H1 (cell line): Measurements from ENCODE around the gene GAMT. TPM values are rescaled to one million over a fixed set of nuclear protein-coding genes. Genes with fewer than 3 reads are reported as not detected.

Source experiments
- CTCF ChIA-PET: fragments of 300-600 bp; sonication (Branson Sonifier 250); formaldehyde crosslinking; loops from one replicate; lab custom pipeline; 2021; ENCODE audit not compliant: partially characterized antibody; lab: Charles Lee
- POLR2A ChIA-PET: fragments of 300-600 bp; sonication (Branson Sonifier 250); formaldehyde crosslinking; loops from one replicate; lab custom pipeline; 2021; ENCODE audit warnings: inconsistent platforms; ENCODE audit not compliant: partially characterized antibody; lab: Charles Lee
- DNase-seq, 2 experiments: peaks; one replicate each; pipeline versions ENCODE4 v3.0.0 to v3.0.0-alpha.2; 2010 to 2022; ENCODE audit warnings: low spot score in 2 of 2, low read depth in 1 of 2, mixed read lengths in 1 of 2
- FAIRE-seq: peaks from 2 replicates; lab custom pipeline; 2011; peaks lifted over from hg19 to GRCh38; lab: Jason Lieb, UNC
- H2AFZ ChIP-seq: 2 replicates; pipeline ENCODE4 v1.8.1; 2012; ENCODE audit warnings: low read length, inconsistent platforms
- H2AK5ac ChIP-seq: 2 replicates; pipeline ENCODE4 v1.6.1; 2013; ENCODE audit warnings: low read depth, low read length
- H2BK120ac ChIP-seq: replicated peaks from 2 replicates; pipeline ENCODE3; 2013; ENCODE audit warnings: low read depth, low read length, inconsistent platforms
- H2BK12ac ChIP-seq: 2 replicates; pipeline ENCODE4 v1.6.1; 2013; ENCODE audit warnings: low read depth, low read length
- H2BK15ac ChIP-seq: 2 replicates; pipeline ENCODE4 v1.6.1; 2013; ENCODE audit warnings: low read length
- H2BK20ac ChIP-seq: 2 replicates; pipeline ENCODE4 v1.6.1; 2013; ENCODE audit warnings: low read length
- H2BK5ac ChIP-seq: 2 replicates; pipeline ENCODE4 v1.6.1; 2013; ENCODE audit warnings: low read depth, low read length
- H3K14ac ChIP-seq: 2 replicates; pipeline ENCODE4 v1.6.1; 2013; ENCODE audit warnings: inconsistent platforms; ENCODE audit not compliant: insufficient read length
- H3K18ac ChIP-seq: 2 replicates; pipeline ENCODE4 v1.6.1; 2013; ENCODE audit warnings: low read length; ENCODE audit errors: extremely low read depth
- H3K23ac ChIP-seq: 2 replicates; pipeline ENCODE4 v1.6.1; 2013; ENCODE audit warnings: inconsistent platforms; ENCODE audit not compliant: insufficient read length
- H3K23me2 ChIP-seq: 2 replicates; pipeline ENCODE4 v1.6.1; 2013; ENCODE audit warnings: low read depth, low read length
- H3K27ac ChIP-seq: 2 replicates; pipeline ENCODE4 v1.6.1; 2011; ENCODE audit warnings: low read depth, low read length, inconsistent platforms
- H3K27me3 ChIP-seq, 4 experiments: replicated peaks in 1 of 4; 1 replicate in 1 of 4; 2 replicates in 3 of 4; pipeline versions ENCODE4 v1.6.1 to v1.8.1; 2011 to 2013; ENCODE audit warnings: low read length in 3 of 4, mild to moderate bottlenecking in 3 of 4, inconsistent platforms in 2 of 4, mixed read lengths in 2 of 4, moderate library complexity in 1 of 4; ENCODE audit not compliant: control insufficient read depth in 3 of 4, insufficient read depth in 3 of 4; ENCODE audit errors: extremely low read depth in 1 of 4
- H3K36me3 ChIP-seq, 4 experiments: 2 replicates each; pipeline versions ENCODE4 v1.6.1 to v1.8.1; 2011 to 2013; ENCODE audit warnings: mild to moderate bottlenecking in 4 of 4, low read length in 3 of 4, moderate library complexity in 2 of 4, control low read depth in 1 of 4, inconsistent platforms in 1 of 4; ENCODE audit not compliant: insufficient read depth in 4 of 4, control insufficient read depth in 2 of 4
- H3K4ac ChIP-seq: replicated peaks from 2 replicates; pipeline ENCODE3; 2013; ENCODE audit warnings: low read length, low read depth, mixed read lengths, inconsistent platforms; ENCODE audit not compliant: insufficient read length
- H3K4me1 ChIP-seq, 4 experiments: replicated peaks in 1 of 4; 1 replicate in 1 of 4; 2 replicates in 3 of 4; pipeline versions ENCODE4 v1.6.1 to v1.8.1; 2011 to 2013; ENCODE audit warnings: low read length in 3 of 4, inconsistent platforms in 2 of 4, mixed read lengths in 1 of 4; ENCODE audit not compliant: insufficient read depth in 4 of 4, control insufficient read depth in 3 of 4
- H3K4me2 ChIP-seq, 2 experiments: 2 replicates each; pipeline versions ENCODE4 v1.6.1 to v1.8.1; 2011 to 2013; ENCODE audit warnings: low read depth in 2 of 2, low read length in 2 of 2, control low read depth in 1 of 2, inconsistent platforms in 1 of 2, mild to moderate bottlenecking in 1 of 2; ENCODE audit not compliant: insufficient read depth in 1 of 2
- H3K4me3 ChIP-seq, 4 experiments: fragments of 200-600, 300-600 bp in 1 of 4; sonication (generic), shearing (Covaris generic), sonication (Bioruptor Twin) in 1 of 4; 2 replicates each; pipeline versions ENCODE4 v1.5.1 to v1.8.1; 2011 to 2016; ENCODE audit warnings: low read length in 4 of 4, low read depth in 3 of 4, control low read depth in 2 of 4, inconsistent platforms in 2 of 4, mild to moderate bottlenecking in 2 of 4, mixed read lengths in 1 of 4, moderate library complexity in 1 of 4; ENCODE audit not compliant: insufficient read depth in 2 of 4; ENCODE audit errors: extremely low read depth in 1 of 4
- H3K56ac ChIP-seq: replicated peaks from 2 replicates; pipeline ENCODE3; 2013; ENCODE audit warnings: low read depth, mild to moderate bottlenecking, mixed read lengths, low read length, inconsistent platforms; ENCODE audit not compliant: insufficient read length
- H3K79me1 ChIP-seq: 2 replicates; pipeline ENCODE4 v1.6.1; 2013; ENCODE audit warnings: low read depth, low read length, control low read depth
- H3K79me2 ChIP-seq, 2 experiments: 2 replicates each; pipeline versions ENCODE4 v1.6.1 to v1.8.1; 2012 to 2013; ENCODE audit warnings: low read length in 2 of 2, mild to moderate bottlenecking in 2 of 2, inconsistent platforms in 1 of 2; ENCODE audit not compliant: insufficient read depth in 2 of 2, control insufficient read depth in 1 of 2
- H3K9ac ChIP-seq, 4 experiments: replicated peaks in 1 of 4; 1 replicate in 1 of 4; 2 replicates in 3 of 4; pipeline versions ENCODE4 v1.6.1 to v1.8.1; 2011 to 2013; ENCODE audit warnings: low read depth in 3 of 4, low read length in 3 of 4, control low read depth in 2 of 4, mild to moderate bottlenecking in 2 of 4, moderate library complexity in 2 of 4, inconsistent platforms in 1 of 4; ENCODE audit errors: extremely low read depth in 1 of 4
- H3K9me3 ChIP-seq, 2 experiments: 2 replicates each; pipeline versions ENCODE4 v1.6.1 to v1.8.1; 2012 to 2013; ENCODE audit warnings: mild to moderate bottlenecking in 2 of 2, moderate library complexity in 2 of 2, control low read depth in 1 of 2, inconsistent platforms in 1 of 2, low read depth in 1 of 2, low read length in 1 of 2, mixed read lengths in 1 of 2; ENCODE audit not compliant: insufficient read depth in 2 of 2
- H4K20me1 ChIP-seq, 2 experiments: replicated peaks in 1 of 2; 2 replicates each; pipeline versions ENCODE3 to v1.8.1; 2011 to 2013; ENCODE audit warnings: inconsistent platforms in 2 of 2, low read length in 2 of 2, mild to moderate bottlenecking in 1 of 2; ENCODE audit not compliant: insufficient read depth in 2 of 2, control insufficient read depth in 1 of 2
- H4K5ac ChIP-seq: 2 replicates; pipeline ENCODE4 v1.6.1; 2013; ENCODE audit warnings: low read length, low read depth, mixed read lengths, inconsistent platforms; ENCODE audit not compliant: insufficient read length
- H4K8ac ChIP-seq: 2 replicates; pipeline ENCODE4 v1.8.0; 2013; ENCODE audit warnings: mild to moderate bottlenecking, moderate library complexity, low read length, inconsistent platforms; ENCODE audit not compliant: insufficient read depth; ENCODE audit errors: extremely low read depth
- H4K91ac ChIP-seq: replicated peaks from 2 replicates; pipeline ENCODE3; 2013; ENCODE audit warnings: low read length, mixed read lengths, inconsistent platforms; ENCODE audit not compliant: insufficient read length
- ASH2L ChIP-seq: fragments of 200-600, 300-600 bp; sonication (generic); IDR thresholded peaks from one replicate; pipeline ENCODE4 v1.7.1; 2017; ENCODE audit warnings: low read length
- BRCA1 ChIP-seq: IDR thresholded peaks from 2 replicates; pipeline ENCODE4 v1.6.1; 2012; ENCODE audit warnings: low read depth, low read length, improper control_type of control experiment
- CBX8 ChIP-seq: fragments of 300-800, 300-1000 bp; sonication (generic); IDR thresholded peaks from 2 replicates; pipeline ENCODE4 v1.7.1; 2016; ENCODE audit warnings: low read depth, low read length, borderline replicate concordance
- CREB1 ChIP-seq: IDR thresholded peaks from 2 replicates; pipeline ENCODE4 v1.6.1; 2012; ENCODE audit warnings: inconsistent platforms
- CTCF ChIP-seq, 3 experiments: IDR thresholded peaks; 1 replicate in 2 of 3; 2 replicates in 1 of 3; pipeline versions ENCODE4 v1.5.1 to v1.6.1; 2011; ENCODE audit warnings: low read length in 3 of 3, mild to moderate bottlenecking in 3 of 3, inconsistent platforms in 2 of 3, low read depth in 1 of 3, moderate library complexity in 1 of 3; ENCODE audit not compliant: insufficient read depth in 1 of 3; ENCODE audit errors: control extremely low read depth in 1 of 3
- FOSL1 ChIP-seq: IDR thresholded peaks from 2 replicates; pipeline ENCODE4 v1.6.1; 2011; ENCODE audit warnings: mild to moderate bottlenecking, low read depth, low read length, moderate library complexity; ENCODE audit not compliant: insufficient read depth
- JUND ChIP-seq: IDR thresholded peaks from 2 replicates; pipeline ENCODE4 v1.6.1; 2011; ENCODE audit warnings: mild to moderate bottlenecking, improper control_type of control experiment, low read length
- KDM5A ChIP-seq: fragments of 200-600 bp; IDR thresholded peaks from 2 replicates; pipeline ENCODE4 v1.7.1; 2012; ENCODE audit warnings: mild to moderate bottlenecking, low read length, inconsistent platforms, mixed read lengths
- RBBP5 ChIP-seq: IDR thresholded peaks from 2 replicates; pipeline ENCODE4 v1.7.1; 2012; ENCODE audit warnings: low read depth, mild to moderate bottlenecking, inconsistent platforms, low read length, moderate library complexity, borderline replicate concordance
- SIN3A ChIP-seq, 2 experiments: IDR thresholded peaks in 1 of 2; conservative IDR thresholded peaks in 1 of 2; 2 replicates each; pipeline ENCODE4 v1.6.1; 2011 to 2012; ENCODE audit warnings: low read length in 2 of 2, improper control_type of control experiment in 1 of 2, low read depth in 1 of 2, mild to moderate bottlenecking in 1 of 2
- SP1 ChIP-seq: IDR thresholded peaks from 2 replicates; pipeline ENCODE4 v1.6.1; 2011; ENCODE audit warnings: low read depth, low read length
- TAF1 ChIP-seq: IDR thresholded peaks from 2 replicates; pipeline ENCODE4 v1.6.1; 2011; ENCODE audit warnings: mild to moderate bottlenecking, low read depth, low read length
- WGBS, 2 experiments: shearing (Covaris generic) in 1 of 2; methylation state at CpG; one replicate each; pipeline versions ENCODE4 v1.1.6 to v1.1.7; 2013 to 2015; ENCODE audit warnings: low lambda C conversion rate in 2 of 2, mixed read lengths in 2 of 2, inconsistent platforms in 1 of 2, low coverage in 1 of 2, missing lambda C conversion rate in 1 of 2; ENCODE audit not compliant: insufficient replicate concordance in 2 of 2, insufficient coverage in 1 of 2, insufficient read length in 1 of 2; ENCODE audit errors: extremely low coverage in 1 of 2, missing lambda C conversion rate in 1 of 2; 5-methylcytosine and 5-hydroxymethylcytosine counted together
- polyA plus RNA-seq, 7 experiments: library from polyadenylated mRNA; depleted of rRNA in 3 of 7; stranded (reverse) in 5 of 7; unstranded in 2 of 7; fragments of >200 nt in 5 of 7; fragments of 200-250 nt in 2 of 7; gene quantifications; 1 replicate in 5 of 7; 2 replicates in 1 of 7; 4 replicates in 1 of 7; pipeline versions ENCODE4 v1.2.1 to v1.2.3, GENCODE V29; 2011 to 2013; ENCODE audit warnings: missing spikeins in 2 of 7, mixed read lengths in 2 of 7
- total RNA-seq: library from RNA; stranded (reverse); fragmentation: NEBNext Ultra II Directional; extraction: Animal tissue kit (Norgen Biotek cat#: 25700); gene quantifications from 2 replicates; pipeline ENCODE4 v1.2.1, GENCODE V29; 2021

The GAMT gene
- total and polyA plus RNA-seq, 2 of the 8 experiments (the other 6 are each of a cell fraction or from before 2014, with no cell fraction given), result 17.2 to 35.6 TPM

DNA sequence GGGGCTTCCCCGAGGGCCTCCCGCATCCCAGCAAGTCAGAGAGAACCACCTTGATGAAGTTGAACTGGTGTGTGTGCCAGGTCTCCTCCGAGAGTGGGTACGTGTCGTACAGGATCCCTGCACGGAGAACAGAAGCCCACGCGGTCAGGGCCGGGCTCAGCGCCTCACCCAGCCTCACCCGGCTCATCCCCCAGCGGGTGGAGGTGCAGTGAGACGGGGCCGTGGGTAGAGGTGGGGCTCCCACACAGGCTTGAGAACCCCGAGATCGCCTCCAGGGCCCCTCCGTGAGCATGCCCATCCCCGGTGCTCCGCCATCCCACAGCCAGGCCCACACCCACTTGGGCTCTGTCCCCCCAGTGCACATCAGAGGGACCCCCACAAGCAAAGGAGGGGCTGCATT lies 2.3 kb downstream of the GAMT start:
- Histone ChIP-seq H3K27me3 (peaks cover 0 to 2% (median 0%) of the 10 kb centered on the region in 4 experiments; a peak in 2 of 7 replicates), H3K27ac (no peak overlapping the region), H3K4me3 (no peak overlapping the region), H2BK20ac (no peak overlapping the region), H3K79me2 (no peaks in the 10 kb centered on the region), H4K20me1 (peaks cover 2% of the 10 kb centered on the region in 2 experiments), H4K8ac (no peak overlapping the region), H2BK120ac (no peak overlapping the region), H2AFZ (no peak overlapping the region), H3K9me3 (no peaks in the 10 kb centered on the region), H3K23ac (no peak overlapping the region), H3K4ac (no peak overlapping the region), H3K4me2 (no peak overlapping the region), H3K56ac (no peak overlapping the region), H3K14ac (no peak overlapping the region), H3K79me1 (no peaks in the 10 kb centered on the region; the same call in 1 of the 2 replicates), H2BK12ac (no peak overlapping the region), H3K4me1 (peaks cover 0 to 10% (median 5%) of the 10 kb centered on the region in 4 experiments; a peak in 5 of 7 replicates), H4K91ac (no peak overlapping the region), H3K9ac (no peak overlapping the region), H2BK15ac (no peak overlapping the region), H3K23me2 (peaks cover 3% of the 10 kb centered on the region; the same call in 1 of the 2 replicates), H4K5ac (no peak overlapping the region), H2AK5ac (no peak overlapping the region), H2BK5ac (no peak overlapping the region), H3K18ac (no peak overlapping the region), H3K36me3 (no peaks in the 10 kb centered on the region)
- ChIA-PET CTCF (interaction anchor here (1.0 to 1.5 kb wide), 2 partner anchors 26 to 84 kb away, joined by 3 to 5 read pairs; no protein-coding TSS in a partner anchor), POLR2A (no interaction called here)
- WGBS, 2 experiments, result 95% methylated on average over 18 of the region's 19 CpGs; no CpG with 5 or more reads in 1 of the 2 experiments
- DNase-seq (no peak), FAIRE-seq (no peak)
- no peak for TF ChIP-seq KDM5A
- no peak for TF ChIP-seq SP1
- no peak for TF ChIP-seq SIN3A (conservative IDR thresholded peaks at IDR 0.05 in 1 of 2, IDR thresholded peaks at IDR 0.05 in 1 of 2; ENCODE audit: low read depth in 1 of 2, low read length in 2 of 2)
- no peak for TF ChIP-seq BRCA1
- TF ChIP-seq ASH2L, result no peak
- TF ChIP-seq FOSL1, result no peak
- no peak for TF ChIP-seq CREB1
- TF ChIP-seq TAF1, result no peak
- no peak for TF ChIP-seq JUND
- TF ChIP-seq CTCF (IDR thresholded peaks at IDR 0.05; ENCODE audit: control extremely low read depth in 1 of 3, insufficient read depth in 1 of 3, low read depth in 1 of 3, low read length in 3 of 3), result no peak
- no peak for TF ChIP-seq RBBP5
- no peak for TF ChIP-seq CBX8
